Skeletal muscle satellite cell (primary cell): ENCODE results near the gene GHRHR.

ENCODE experiments used
- H3K27me3 ChIP-seq: 2 replicates; pipeline ENCODE4 v1.7.0; 2013; ENCODE audit warnings: low read length; ENCODE audit not compliant: control insufficient read depth, insufficient read depth
- H3K36me3 ChIP-seq: 2 replicates; pipeline ENCODE4 v1.7.0; 2013; ENCODE audit warnings: mild to moderate bottlenecking, control low read depth, low read length; ENCODE audit not compliant: insufficient read depth
- H3K4me1 ChIP-seq: 2 replicates; pipeline ENCODE4 v1.7.0; 2013; ENCODE audit warnings: low read length; ENCODE audit not compliant: control insufficient read depth, insufficient read depth
- H3K4me2 ChIP-seq: 2 replicates; pipeline ENCODE4 v1.7.0; 2013; ENCODE audit warnings: mild to moderate bottlenecking, low read length
- H3K4me3 ChIP-seq: 2 replicates; pipeline ENCODE4 v1.7.0; 2013; ENCODE audit warnings: low read length
- H3K9ac ChIP-seq: 2 replicates; pipeline ENCODE4 v1.7.0; 2013; ENCODE audit warnings: mild to moderate bottlenecking, low read depth, low read length, moderate library complexity
- H3K9me3 ChIP-seq: replicated peaks from 2 replicates; pipeline ENCODE4 v1.7.0; 2013; ENCODE audit warnings: mild to moderate bottlenecking, control low read depth, low read length

Gene GHRHR

GRCh38 chr7:31020652-31021051 is 56.9 kb downstream of the GHRHR start:
- H3K4me1 ChIP-seq, result no peaks in the 10 kb centered on the region
- H3K9me3 ChIP-seq, result no peaks in the 10 kb centered on the region
- no peak overlapping the region for H3K4me2 ChIP-seq
- no peak overlapping the region for H3K9ac ChIP-seq
- no peaks in the 10 kb centered on the region for H3K36me3 ChIP-seq
- H3K27me3 ChIP-seq, result peaks cover 7% of the 10 kb centered on the region
- H3K4me3 ChIP-seq, result no peak overlapping the region

- peaks cover 12% of the 10 kb centered on the region for H3K27me3 ChIP-seq
- no peak overlapping the region for H3K9ac ChIP-seq
- H3K4me3 ChIP-seq, result no peak overlapping the region
- no peaks in the 10 kb centered on the region for H3K4me1 ChIP-seq
- no peaks in the 10 kb centered on the region for H3K9me3 ChIP-seq
- H3K36me3 ChIP-seq, result no peaks in the 10 kb centered on the region
- H3K4me2 ChIP-seq, result no peak overlapping the region
Measured at GRCh38 chr7:31022117-31022516, 58.4 kb downstream of the GHRHR start.

- H3K9me3 ChIP-seq, result no peaks in the 10 kb centered on the region
- H3K36me3 ChIP-seq, result no peaks in the 10 kb centered on the region
- H3K27me3 ChIP-seq, result peaks cover 12% of the 10 kb centered on the region
- no peaks in the 10 kb centered on the region for H3K4me1 ChIP-seq
- H3K9ac ChIP-seq, result no peak overlapping the region
- H3K4me3 ChIP-seq, result no peak overlapping the region
- H3K4me2 ChIP-seq, result no peak overlapping the region
Measured at GRCh38 chr7:31022726-31023125, 59.0 kb downstream of the GHRHR start.

- no peak overlapping the region for H3K4me3 ChIP-seq
- H3K9me3 ChIP-seq, result no peaks in the 10 kb centered on the region
- no peaks in the 10 kb centered on the region for H3K4me1 ChIP-seq
- peaks cover 14% of the 10 kb centered on the region for H3K27me3 ChIP-seq
- no peak overlapping the region for H3K4me2 ChIP-seq
- H3K36me3 ChIP-seq, result no peaks in the 10 kb centered on the region
- no peak overlapping the region for H3K9ac ChIP-seq
Measured at GRCh38 chr7:31023877-31024276, 60.1 kb downstream of the GHRHR start.

GRCh38 chr7:31027161-31027965 is 63.6 kb downstream of the GHRHR start:
- Histone ChIP-seq H3K4me1 (no peaks in the 10 kb centered on the region), H3K4me3 (no peak overlapping the region), H3K36me3 (no peaks in the 10 kb centered on the region), H3K9me3 (no peaks in the 10 kb centered on the region), H3K9ac (no peak overlapping the region), H3K4me2 (no peak overlapping the region), H3K27me3 (peaks cover 24% of the 10 kb centered on the region)

- Histone ChIP-seq H3K4me1 (no peaks in the 10 kb centered on the region), H3K4me2 (no peak overlapping the region), H3K9ac (no peak overlapping the region), H3K27me3 (peaks cover 27% of the 10 kb centered on the region), H3K36me3 (no peaks in the 10 kb centered on the region), H3K4me3 (no peak overlapping the region), H3K9me3 (no peaks in the 10 kb centered on the region)
Measured at GRCh38 chr7:31028006-31028405, 64.3 kb downstream of the GHRHR start.

- H3K9me3 ChIP-seq, result no peaks in the 10 kb centered on the region
- H3K4me2 ChIP-seq, result no peak overlapping the region
- no peaks in the 10 kb centered on the region for H3K4me1 ChIP-seq
- no peaks in the 10 kb centered on the region for H3K36me3 ChIP-seq
- H3K27me3 ChIP-seq, result peaks cover 29% of the 10 kb centered on the region
- H3K9ac ChIP-seq, result no peak overlapping the region
- no peak overlapping the region for H3K4me3 ChIP-seq
Measured at GRCh38 chr7:31028417-31028992, 64.8 kb downstream of the GHRHR start.
